GM10847 (cell line): Measurements from ENCODE around the gene RBPMS2.

Source experiments
- POLR2A ChIP-seq: IDR thresholded peaks from 2 replicates; pipeline ENCODE4 v1.6.1; 2011; ENCODE audit not compliant: insufficient read length; ENCODE audit errors: extremely low read depth

RBPMS2 gene

GRCh38 chr15:64743691-64744090, 31.7 kb downstream of the RBPMS2 start:
- TF ChIP-seq POLR2A: no peak

GRCh38 chr15:64742921-64743320, 32.5 kb downstream of the RBPMS2 start:
- TF ChIP-seq POLR2A: no peak

GRCh38 chr15:64742385-64742784, 33.0 kb downstream of the RBPMS2 start:
- TF ChIP-seq POLR2A: no peak

GRCh38 chr15:64740311-64741170, 34.8 kb downstream of the RBPMS2 start:
- no peak for TF ChIP-seq POLR2A

- no peak for TF ChIP-seq POLR2A
These were observed 35.7 kb downstream of the RBPMS2 start for GRCh38 chr15:64739577-64740143.

- TF ChIP-seq POLR2A: no peak
These were observed 36.2 kb downstream of the RBPMS2 start for GRCh38 chr15:64739156-64739555.

GRCh38 chr15:64738226-64739095, 36.9 kb downstream of the RBPMS2 start:
- no peak for TF ChIP-seq POLR2A

GRCh38 chr15:64732156-64732860, 43.1 kb downstream of the RBPMS2 start:
- TF ChIP-seq POLR2A: no peak

GRCh38 chr15:64731805-64732151, 43.6 kb downstream of the RBPMS2 start:
- TF ChIP-seq POLR2A: no peak

GRCh38 chr15:64731012-64731804, 44.2 kb downstream of the RBPMS2 start:
- no peak for TF ChIP-seq POLR2A

GRCh38 chr15:64730151-64730550, 45.2 kb downstream of the RBPMS2 start:
- TF ChIP-seq POLR2A: no peak

GRCh38 chr15:64720188-64720587, 55.2 kb downstream of the RBPMS2 start:
- no peak for TF ChIP-seq POLR2A

GRCh38 chr15:64717735-64718495, 57.5 kb downstream of the RBPMS2 start:
- TF ChIP-seq POLR2A: no peak

- no peak for TF ChIP-seq POLR2A
These were observed 58.3 kb downstream of the RBPMS2 start for GRCh38 chr15:64717130-64717529.

GRCh38 chr15:64716452-64716851, 58.9 kb downstream of the RBPMS2 start:
- no peak for TF ChIP-seq POLR2A
